Thyroid gland (tissue), 4 donors: ENCODE results near the gene MYOG. TPM values are rescaled to one million over a fixed set of nuclear protein-coding genes. Genes with fewer than 3 reads are reported as not detected.

ENCODE experiments used
- DNase-seq, 2 donors: peaks; one replicate each; pipeline ENCODE4 v3.0.0-alpha.2; 2019
- H3K27ac ChIP-seq, 3 donors: fragments of 200-600 bp; sonication (generic); 1 replicate in 2 of 3; 2 replicates in 1 of 3; pipeline ENCODE4 v1.5.1; 2016 to 2019; ENCODE audit warnings: mild to moderate bottlenecking in 1 of 3, moderate library complexity in 1 of 3
- H3K27me3 ChIP-seq: fragments of 200-600 bp; sonication (generic); one replicate; pipeline ENCODE4 v1.5.1; 2019
- H3K36me3 ChIP-seq, 2 donors: fragments of 200-600 bp; sonication (generic); one replicate each; pipeline ENCODE4 v1.5.1; 2016 to 2019
- H3K4me1 ChIP-seq, 2 donors: fragments of 200-600 bp; sonication (generic); one replicate each; pipeline ENCODE4 v1.5.1; 2017 to 2019
- H3K4me3 ChIP-seq, 3 donors: fragments of 200-600 bp; sonication (generic); replicated peaks in 1 of 3; 1 replicate in 2 of 3; 2 replicates in 1 of 3; pipeline ENCODE4 v1.5.1; 2016; ENCODE audit warnings: mild to moderate bottlenecking in 1 of 3
- H3K9me3 ChIP-seq: fragments of 200-600 bp; sonication (generic); one replicate; pipeline ENCODE4 v1.5.1; 2017
- CTCF ChIP-seq, 6 experiments: fragments of 200-600 bp in 3 of 6; fragments of 450-650 bp in 3 of 6; sonication (generic) in 3 of 6; IDR thresholded peaks; one replicate each; pipeline ENCODE4 v1.5.1; 2016 to 2019; ENCODE audit warnings: antibody characterized with exemption in 6 of 6, mild to moderate bottlenecking in 2 of 6, inconsistent platforms in 1 of 6, moderate library complexity in 1 of 6
- POLR2A ChIP-seq, 2 donors: fragments of 450-650 bp; IDR thresholded peaks; one replicate each; pipeline ENCODE4 v1.6.1; 2017; ENCODE audit warnings: antibody characterized with exemption in 2 of 2, mild to moderate bottlenecking in 2 of 2, moderate library complexity in 1 of 2
- WGBS, 2 donors: methylation state at CpG; one replicate each; pipeline ENCODE4 v1.1.5; 2017; 5-methylcytosine and 5-hydroxymethylcytosine counted together
- intact Hi-C: fragments of 100-400 bp; cut with DNase I; formaldehyde crosslinking; loops from one replicate; pipeline ENCODE4 v1.15.1; 2023
- total RNA-seq, 4 donors: library from RNA; depleted of rRNA; stranded (reverse); fragments of >200 nt; gene quantifications; one replicate each; pipeline ENCODE4 v1.2.3, GENCODE V29; 2016

The MYOG gene
- total RNA-seq, 4 donors from 2014 or later, result not detected

DNA sequence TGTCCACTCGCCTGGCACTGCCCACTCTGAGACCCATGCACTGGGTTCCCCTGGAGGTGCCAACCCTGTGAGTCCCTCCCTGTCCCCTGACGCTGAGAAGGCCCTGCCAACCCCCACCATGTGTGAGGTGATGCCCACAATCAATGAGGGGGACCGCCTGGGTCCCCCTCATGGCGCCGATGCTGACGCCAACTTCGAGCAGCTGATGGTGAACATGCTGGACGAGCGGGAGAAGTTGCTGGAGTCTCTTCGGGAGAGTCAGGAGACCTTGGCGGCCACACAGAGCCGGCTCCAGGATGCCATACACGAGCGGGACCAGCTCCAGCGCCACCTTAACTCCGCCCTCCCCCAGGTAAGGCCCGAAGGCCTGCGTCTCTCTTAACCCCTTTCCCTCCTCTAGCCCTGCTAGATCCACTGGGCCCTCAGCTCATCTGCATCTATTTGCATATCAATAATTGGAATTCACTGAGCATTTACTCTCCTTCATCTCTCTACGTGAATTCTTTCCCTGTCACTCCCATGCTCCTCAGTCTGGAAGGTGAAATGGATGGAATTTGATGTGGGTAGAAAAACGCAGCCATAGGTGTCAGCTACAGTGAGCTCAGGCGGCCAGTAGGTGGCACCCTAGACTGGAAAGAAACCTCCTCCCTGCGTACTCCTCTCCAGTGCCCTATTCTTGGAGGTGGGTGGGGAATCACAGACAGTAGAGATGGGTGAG is 46.8 kb downstream of the MYOG start:
- no peak for TF ChIP-seq POLR2A (IDR thresholded peaks at IDR 0.05)
- TF ChIP-seq CTCF (IDR thresholded peaks at IDR 0.05), result peak in 5 of 6 experiments; percentile 57 to 87 (median 81)
- Histone ChIP-seq H3K27ac (no peak overlapping the region), H3K4me1 (no peaks in the 10 kb centered on the region), H3K27me3 (no peaks in the 10 kb centered on the region), H3K36me3 (no peaks in the 10 kb centered on the region), H3K9me3 (no peaks in the 10 kb centered on the region), H3K4me3 (no peak overlapping the region)
- intact Hi-C loops, result no loop called here
- peak; percentile 70 to 71 for DNase-seq
- 45 to 65% methylated on average over 14 to 20 of the region's 22 CpGs for WGBS, 2 donors

- H3K36me3 ChIP-seq, result no peaks in the 10 kb centered on the region
- H3K9me3 ChIP-seq, result no peaks in the 10 kb centered on the region
- H3K4me1 ChIP-seq, result no peaks in the 10 kb centered on the region
- TF ChIP-seq POLR2A (IDR thresholded peaks at IDR 0.05) (no peak), CTCF (IDR thresholded peaks at IDR 0.05) (no peak)
- no peaks in the 10 kb centered on the region for H3K27me3 ChIP-seq
- WGBS, 2 donors, result 61 to 80% methylated on average over 7 to 9 of the region's 9 CpGs
- no peak for DNase-seq
- intact Hi-C loops, result no loop called here
- no peak overlapping the region for H3K4me3 ChIP-seq
- no peak overlapping the region for H3K27ac ChIP-seq
Observed at GRCh38 chr1:203038217-203038741, 47.5 kb downstream of the MYOG start.

- H3K36me3 ChIP-seq, result no peaks in the 10 kb centered on the region
- H3K27ac ChIP-seq, result no peak overlapping the region
- no peak for TF ChIP-seq CTCF (IDR thresholded peaks at IDR 0.05)
- TF ChIP-seq POLR2A (IDR thresholded peaks at IDR 0.05), result no peak
- DNase-seq, result no peak
- no peaks in the 10 kb centered on the region for H3K4me1 ChIP-seq
- H3K4me3 ChIP-seq, result no peak overlapping the region
- 79 to 89% methylated on average over 10 of the region's 10 CpGs for WGBS, 2 donors
- no peaks in the 10 kb centered on the region for H3K27me3 ChIP-seq
- H3K9me3 ChIP-seq, result no peaks in the 10 kb centered on the region
- intact Hi-C loops, result no loop called here
Observed at GRCh38 chr1:203037509-203038190, 48.2 kb downstream of the MYOG start.

GRCh38 chr1:203036537-203036936 is 49.3 kb downstream of the MYOG start:
- intact Hi-C loops, result no loop called here
- Histone ChIP-seq H3K4me1 (no peaks in the 10 kb centered on the region), H3K9me3 (no peaks in the 10 kb centered on the region), H3K36me3 (no peaks in the 10 kb centered on the region), H3K27ac (no peak overlapping the region), H3K27me3 (no peaks in the 10 kb centered on the region), H3K4me3 (no peak overlapping the region)
- no peak for DNase-seq
- 40 to 67% methylated on average over 2 of the region's 2 CpGs for WGBS, 2 donors
- TF ChIP-seq POLR2A (IDR thresholded peaks at IDR 0.05), result no peak
- TF ChIP-seq CTCF (IDR thresholded peaks at IDR 0.05), result no peak

GRCh38 chr1:203036135-203036534 is 49.7 kb downstream of the MYOG start:
- intact Hi-C loops, result no loop called here
- WGBS, 2 donors, result 70 to 71% methylated on average over 4 of the region's 4 CpGs
- no peak for TF ChIP-seq CTCF (IDR thresholded peaks at IDR 0.05)
- no peak for TF ChIP-seq POLR2A (IDR thresholded peaks at IDR 0.05)
- no peaks in the 10 kb centered on the region for H3K27me3 ChIP-seq
- H3K4me1 ChIP-seq, result no peaks in the 10 kb centered on the region
- no peak overlapping the region for H3K27ac ChIP-seq
- H3K4me3 ChIP-seq, result no peak overlapping the region
- no peaks in the 10 kb centered on the region for H3K36me3 ChIP-seq
- no peak for DNase-seq
- H3K9me3 ChIP-seq, result no peaks in the 10 kb centered on the region
